ENCODE measurements around the gene PIK3R3. TPM values are rescaled to one million over a fixed set of nuclear protein-coding genes. Genes with fewer than 3 reads are reported as not detected.

Gene PIK3R3
- total RNA-seq (2022; extraction: Qiagen RNA extraction; ENCODE audit: low read depth) = 0.72 to 1.1 TPM (median 0.96 TPM) in 5 replicates

GRCh38 chr1:46132529-46133180 is at the start of gene PIK3R3:
PIK3R3 (minus strand) TSS chr1:46132629; CDS start chr1:46131952, 677 bp downstream.

GRCh38 chr1:46176211-46176865 is 43.9 kb upstream of the PIK3R3 start, which contains the start of gene P3R3URF:
P3R3URF (minus strand) TSS chr1:46176488; CDS start chr1:46176471, 17 bp downstream.

GRCh38 chr1:46174448-46175231 is 42.2 kb upstream of the PIK3R3 start, which contains the start of gene TSPAN1:
TSPAN1 (plus strand) TSS chr1:46175087; CDS start chr1:46181108, 6,021 bp downstream.

Other genes with a start within 250 kb of the PIK3R3 start
- gene TSPAN1, start 42.5 kb upstream of the PIK3R3 start, total RNA-seq (2022; extraction: Qiagen RNA extraction; ENCODE audit: low read depth) = 1.6 to 3.1 TPM (median 2.6 TPM) in 5 replicates
- not detected in 5 replicates for gene P3R3URF, start 43.9 kb upstream of the PIK3R3 start, total RNA-seq (2022; extraction: Qiagen RNA extraction; ENCODE audit: low read depth)
- 35.0 to 50.0 TPM (median 48.7 TPM) in 5 replicates for gene POMGNT1, start 65.8 kb upstream of the PIK3R3 start, total RNA-seq (2022; extraction: Qiagen RNA extraction; ENCODE audit: low read depth)
- not detected in 5 replicates for gene LURAP1, start 70.7 kb upstream of the PIK3R3 start, total RNA-seq (2022; extraction: Qiagen RNA extraction; ENCODE audit: low read depth)
- 10.2 to 12.8 TPM (median 12.1 TPM) in 5 replicates for gene RAD54L, start 115.1 kb upstream of the PIK3R3 start, total RNA-seq (2022; extraction: Qiagen RNA extraction; ENCODE audit: low read depth)
- gene LRRC41, start 171.0 kb upstream of the PIK3R3 start, total RNA-seq (2022; extraction: Qiagen RNA extraction; ENCODE audit: low read depth) = 36.5 to 46.3 TPM (median 42.0 TPM) in 5 replicates
- gene UQCRH, start 171.1 kb upstream of the PIK3R3 start, total RNA-seq (2022; extraction: Qiagen RNA extraction; ENCODE audit: low read depth) = 397 to 570 TPM (median 421 TPM) in 5 replicates
- gene NSUN4, start 208.2 kb upstream of the PIK3R3 start, total RNA-seq (2022; extraction: Qiagen RNA extraction; ENCODE audit: low read depth) = 11.5 to 14.9 TPM (median 13.3 TPM) in 5 replicates

Data from A549 treated with CpdA at 1 μM for 4 hours (cell line).